WTC11 (cell line): ENCODE data around the gene CAMSAP1. TPM values are rescaled to one million over a fixed set of nuclear protein-coding genes. Genes with fewer than 3 reads are reported as not detected.
A peak's percentile ranks its signal among the peaks of the same experiment; 100 is the strongest.
"Not testable (repeated sequence)": the region's sequence is repeated elsewhere in the genome, so short reads cannot be mapped to it uniquely, and the experiment has no call there.

Experiments
- ATAC-seq: fragments of 200-7000 bp; cut with Tn5 transposase; 2 replicates; pipeline ENCODE4 v1.10.0; 2021; ENCODE audit warnings: mild to moderate bottlenecking, moderate library complexity
- CTCF ChIA-PET: fragments of 300-600 bp; sonication (Branson Sonifier 250); formaldehyde crosslinking; loops from one replicate; lab custom pipeline; 2021; ENCODE audit warnings: antibody characterized with exemption; lab: Charles Lee
- POLR2A ChIA-PET: fragments of 350-600 bp; sonication (Branson Sonifier 250); formaldehyde crosslinking; loops from one replicate; lab custom pipeline; 2021; ENCODE audit warnings: antibody characterized with exemption; lab: Charles Lee
- DNase-seq: peaks from one replicate; pipeline ENCODE4 v3.0.0; 2021; ENCODE audit warnings: low spot score
- H3K27ac Mint-ChIP-seq: 2 replicates; pipeline ENCODE4 v1.8.0; 2021; ENCODE audit warnings: mixed read lengths
- H3K27me3 Mint-ChIP-seq: 2 replicates; pipeline ENCODE4 v1.8.0; 2021; ENCODE audit warnings: low read depth, mild to moderate bottlenecking, moderate library complexity, mixed read lengths
- H3K36me3 Mint-ChIP-seq: 2 replicates; pipeline ENCODE4 v1.8.0; 2021; ENCODE audit warnings: mixed read lengths
- H3K4me1 Mint-ChIP-seq: 2 replicates; pipeline ENCODE4 v1.8.0; 2022; ENCODE audit warnings: mixed read lengths
- H3K4me3 Mint-ChIP-seq: 2 replicates; pipeline ENCODE4 v1.8.0; 2021; ENCODE audit warnings: mild to moderate bottlenecking, moderate library complexity, mixed read lengths
- H3K9me3 Mint-ChIP-seq: 2 replicates; pipeline ENCODE4 v1.8.0; 2021; ENCODE audit warnings: mixed read lengths
- AFF4 ChIP-seq: sonication (generic); formaldehyde crosslinking; IDR thresholded peaks from 2 replicates; pipeline ENCODE4 v1.8.1; 2023; ENCODE audit warnings: mild to moderate bottlenecking, missing genetic modification reagents, borderline replicate concordance
- CDX4 ChIP-seq: fragments of 250-450 bp; sonication (Bioruptor Pico); IDR thresholded peaks from 2 replicates; pipeline ENCODE4 v1.9.0; 2021; ENCODE audit warnings: moderate library complexity, mild to moderate bottlenecking, inconsistent platforms, borderline replicate concordance
- ERG ChIP-seq: fragments of 250-450 bp; sonication (Bioruptor Pico); IDR thresholded peaks from 2 replicates; pipeline ENCODE4 v1.8.0; 2021; ENCODE audit warnings: mild to moderate bottlenecking
- FOXP4 ChIP-seq: sonication (generic); formaldehyde crosslinking; IDR thresholded peaks from 2 replicates; pipeline ENCODE4 v1.8.0; 2022; ENCODE audit warnings: mild to moderate bottlenecking, missing genetic modification reagents
- JAZF1 ChIP-seq: fragments of 250-450 bp; sonication (Bioruptor Pico); IDR thresholded peaks from 2 replicates; pipeline ENCODE4 v1.9.0; 2021; ENCODE audit warnings: moderate library complexity, mild to moderate bottlenecking, inconsistent platforms
- JUN ChIP-seq: sonication (generic); formaldehyde crosslinking; IDR thresholded peaks from 2 replicates; pipeline ENCODE4 v1.8.0; 2023; ENCODE audit warnings: mild to moderate bottlenecking, missing genetic modification reagents
- MXD4 ChIP-seq: fragments of 250-450 bp; sonication (Bioruptor Pico); IDR thresholded peaks from 2 replicates; pipeline ENCODE4 v1.8.0; 2021; ENCODE audit warnings: mild to moderate bottlenecking, moderate library complexity, borderline replicate concordance
- NR1H2 ChIP-seq: sonication (generic); formaldehyde crosslinking; IDR thresholded peaks from 2 replicates; pipeline ENCODE4 v1.9.0; 2021; ENCODE audit warnings: mild to moderate bottlenecking, moderate library complexity, missing genetic modification reagents
- PREB ChIP-seq: sonication (generic); formaldehyde crosslinking; IDR thresholded peaks from 2 replicates; pipeline ENCODE4 v1.8.1; 2022; ENCODE audit warnings: mild to moderate bottlenecking, missing genetic modification reagents, moderate library complexity, borderline replicate concordance
- TEAD4 ChIP-seq: sonication (generic); formaldehyde crosslinking; IDR thresholded peaks from 2 replicates; pipeline ENCODE4 v1.8.0; 2022; ENCODE audit warnings: mild to moderate bottlenecking, missing genetic modification reagents
- TP53 ChIP-seq: sonication (generic); formaldehyde crosslinking; IDR thresholded peaks from 2 replicates; pipeline ENCODE4 v1.8.1; 2023; ENCODE audit warnings: mild to moderate bottlenecking, missing genetic modification reagents
- ZNF121 ChIP-seq: sonication (generic); formaldehyde crosslinking; IDR thresholded peaks from 2 replicates; pipeline ENCODE4 v1.8.0; 2023; ENCODE audit warnings: missing genetic modification reagents
- ZNF416 ChIP-seq: fragments of 250-450 bp; sonication (Bioruptor Pico); IDR thresholded peaks from 2 replicates; pipeline ENCODE4 v1.9.0; 2021; ENCODE audit warnings: mild to moderate bottlenecking, inconsistent platforms
- ZSCAN18 ChIP-seq: fragments of 250-450 bp; sonication (Bioruptor Pico); IDR thresholded peaks from 2 replicates; pipeline ENCODE4 v2.1.2; 2022; ENCODE audit warnings: mild to moderate bottlenecking, moderate library complexity
- total RNA-seq: library from RNA; stranded (reverse); gene quantifications from 3 replicates; pipeline ENCODE4 v1.2.3, GENCODE V29; 2021

Gene CAMSAP1
- total RNA-seq, 1 experiment from 2014 or later = 40.5 TPM

GRCh38 chr9:135892327-135892726, 15.0 kb downstream of the CAMSAP1 start:
- Mint-ChIP-seq H3K4me1 (peaks cover 81% of the 10 kb centered on the region), H3K27ac (peak overlapping the region; percentile 13; the same call in 1 of the 2 replicates)
- not testable (repeated sequence) for ATAC-seq

GRCh38 chr9:135891027-135891631, 16.2 kb downstream of the CAMSAP1 start:
- POLR2A ChIA-PET = no interaction called here
- peaks cover 91% of the 10 kb centered on the region for H3K4me1 Mint-ChIP-seq
- CTCF ChIA-PET = no interaction called here

More at GRCh38 chr9:135892327-135892726, 15.0 kb downstream of the CAMSAP1 start:
- H3K36me3 Mint-ChIP-seq, H3K4me3 Mint-ChIP-seq, POLR2A ChIA-PET, H3K27me3 Mint-ChIP-seq, H3K9me3 Mint-ChIP-seq: not testable (repeated sequence)
- CTCF ChIA-PET = interaction anchor here (0.7 kb wide), 1 partner anchor 227 kb away, joined by 3 read pairs; no protein-coding TSS in a partner anchor
- TF ChIP-seq ZNF121 (CRISPR knock-in tag) = peak; percentile 42; the same call in 1 of the 2 replicates
- TF ChIP-seq, all 79 proteins: peak for 1; not testable (repeated sequence) for 78
- not testable (repeated sequence) for DNase-seq

GRCh38 chr9:135890190-135891026, 16.9 kb downstream of the CAMSAP1 start:
- ChIA-PET CTCF (interaction anchor here (0.5 to 2.7 kb wide), 2 partner anchors 17 to 248 kb away, joined by 4 to 9 read pairs; partner anchors contain the start of gene CAMSAP1), POLR2A (no interaction called here)
- DNase-seq = no peak
- no peak for ATAC-seq
- H3K36me3 Mint-ChIP-seq = no peaks in the 10 kb centered on the region
- TF ChIP-seq ZSCAN18 (CRISPR knock-in tag) = no peak
- peak overlapping the region; percentile 87 for H3K27ac Mint-ChIP-seq
- H3K9me3 Mint-ChIP-seq = no peaks in the 10 kb centered on the region; the same call in 1 of the 2 replicates
- no peak overlapping the region for H3K4me3 Mint-ChIP-seq
- no peaks in the 10 kb centered on the region; the same call in 1 of the 2 replicates for H3K27me3 Mint-ChIP-seq
- H3K4me1 Mint-ChIP-seq = peaks cover 93% of the 10 kb centered on the region

More at GRCh38 chr9:135891027-135891631, 16.2 kb downstream of the CAMSAP1 start:
- ATAC-seq (no peak), DNase-seq (no peak)
- no peaks in the 10 kb centered on the region; the same call in 1 of the 2 replicates for H3K9me3 Mint-ChIP-seq
- TF ChIP-seq JUN (CRISPR knock-in tag) (no peak), FOXP4 (no peak), JAZF1 (CRISPR knock-in tag) (no peak), ZNF416 (CRISPR knock-in tag) (no peak), CDX4 (CRISPR knock-in tag) (no peak), MXD4 (CRISPR knock-in tag) (no peak), NR1H2 (no peak)
- peak overlapping the region; percentile 87 for H3K27ac Mint-ChIP-seq
- no peaks in the 10 kb centered on the region for H3K36me3 Mint-ChIP-seq
- no peak overlapping the region for H3K4me3 Mint-ChIP-seq
- H3K27me3 Mint-ChIP-seq = no peaks in the 10 kb centered on the region; the same call in 1 of the 2 replicates

- Mint-ChIP-seq H3K36me3 (no peaks in the 10 kb centered on the region), H3K27ac (peak overlapping the region; percentile 86), H3K27me3 (no peaks in the 10 kb centered on the region; the same call in 1 of the 2 replicates), H3K9me3 (no peaks in the 10 kb centered on the region), H3K4me3 (no peak overlapping the region), H3K4me1 (peaks cover 93% of the 10 kb centered on the region)
- POLR2A ChIA-PET = no interaction called here
- CTCF ChIA-PET = interaction anchor here (0.7 to 2.7 kb wide), 2 partner anchors 249 to 297 kb away, joined by 3 to 9 read pairs; no protein-coding TSS in a partner anchor
- DNase-seq = no peak
- no peak for ATAC-seq
- TF ChIP-seq PREB (CRISPR knock-in tag) = no peak
- no peak for TF ChIP-seq TEAD4 (CRISPR knock-in tag)
- no peak for TF ChIP-seq TP53 (CRISPR knock-in tag)
- TF ChIP-seq ERG = no peak
- no peak for TF ChIP-seq AFF4
Observed at GRCh38 chr9:135889564-135890189, 17.7 kb downstream of the CAMSAP1 start.
